Activated T-cell treated with anti-CD3 and anti-CD28 coated beads for 24 hours (primary cell): Measurements from ENCODE around the gene GNAT2.

Experiments used
- DNase-seq: peaks from one replicate; pipeline ENCODE4 v3.0.0-alpha.2; 2020; ENCODE audit warnings: low read depth

Gene GNAT2

GRCh38 chr1:109557520-109557919 lies 61.9 kb downstream of the GNAT2 start:
- no peak for DNase-seq

DNA sequence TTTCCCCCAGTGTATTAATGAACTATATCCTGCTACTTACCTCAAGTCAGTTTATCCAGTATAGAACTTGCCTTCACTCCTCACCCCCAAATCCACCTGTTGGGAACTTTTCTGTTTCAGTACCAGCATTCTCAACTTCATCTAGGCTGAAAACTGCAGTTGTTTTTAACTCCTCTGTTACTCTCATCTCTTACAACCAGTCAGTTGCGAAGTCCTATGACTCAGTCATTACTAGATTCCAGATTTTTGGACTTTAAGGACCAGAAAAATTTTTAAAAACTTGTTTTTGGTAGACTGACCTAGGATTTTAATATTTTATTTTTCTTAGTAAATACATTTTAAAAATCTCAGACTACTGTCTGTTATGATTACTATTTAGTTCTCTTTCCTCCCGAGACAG lies 62.9 kb downstream of the GNAT2 start:
- no peak for DNase-seq
